ENCODE data around the gene SLC12A8.

The SLC12A8 gene

DNA sequence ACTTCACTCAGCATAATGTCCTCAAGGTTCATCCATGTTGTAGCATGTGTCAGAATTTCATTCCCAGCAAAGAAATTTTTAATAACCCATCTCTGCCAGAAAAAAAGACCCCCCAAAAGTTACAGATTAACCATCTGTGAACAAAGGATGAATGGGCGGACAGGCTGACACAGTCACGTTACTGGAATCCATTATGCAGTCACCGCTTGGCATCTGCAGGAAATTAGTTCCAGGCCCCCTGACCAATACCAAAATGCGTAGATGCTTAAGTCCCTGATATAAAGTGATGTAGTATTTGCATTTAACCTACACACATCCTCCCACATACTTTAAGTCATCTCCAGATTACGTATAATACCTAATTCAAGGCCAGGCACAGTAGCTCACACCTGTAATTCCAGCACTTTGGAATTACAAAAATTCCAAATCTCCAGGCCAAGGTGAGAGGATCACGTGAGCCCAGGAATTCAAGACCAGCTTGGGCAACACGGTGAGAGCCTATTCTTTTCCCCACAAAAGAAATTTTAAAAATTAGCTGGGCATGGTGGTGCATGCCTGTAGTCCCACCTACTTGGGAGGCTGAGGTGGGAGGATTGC, 1.5 kb upstream of the SLC12A8 start:
- Histone ChIP-seq H3K79me2 (no peaks in the 10 kb centered on the region), H3K27me3 (ENCODE audit: control insufficient read depth, insufficient read depth, low read length) (no peaks in the 10 kb centered on the region), H2AFZ (no peak overlapping the region), H3K4me2 (ENCODE audit: low read length) (no peak overlapping the region), H3K36me3 (ENCODE audit: control insufficient read depth, insufficient read depth, low read length) (no peaks in the 10 kb centered on the region), H3K4me1 (peaks cover 7% of the 10 kb centered on the region), H3K4me3 (ENCODE audit: low read depth, low read length) (no peak overlapping the region), H3K9ac (no peak overlapping the region), H3K27ac (no peak overlapping the region), H3K9me3 (ENCODE audit: control insufficient read depth, low read length) (no peaks in the 10 kb centered on the region)
- TF ChIP-seq CTCF (IDR thresholded peaks at IDR 0.05), result no peak

DNA sequence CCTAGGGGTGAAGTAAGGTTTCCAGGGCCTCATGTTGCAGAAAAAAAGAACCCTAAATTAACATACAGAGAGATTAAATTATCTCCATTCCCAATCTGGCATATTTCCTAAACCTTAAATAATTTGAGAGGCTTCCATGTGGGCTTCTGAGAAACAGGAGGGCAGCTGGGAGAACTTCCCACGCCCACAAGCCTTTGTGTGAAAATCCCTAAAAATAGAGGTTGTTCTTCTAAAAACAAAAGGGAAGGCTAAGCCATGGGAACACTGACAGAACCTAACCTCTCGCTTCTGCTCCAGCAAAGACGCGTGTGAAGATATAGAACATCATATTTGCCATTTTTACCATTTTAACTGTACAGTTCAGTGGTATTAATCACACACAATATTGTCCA, 812 bp upstream of the SLC12A8 start:
- H3K36me3 ChIP-seq (ENCODE audit: control insufficient read depth, insufficient read depth, low read length), result no peaks in the 10 kb centered on the region
- H3K9me3 ChIP-seq (ENCODE audit: control insufficient read depth, low read length), result no peaks in the 10 kb centered on the region
- no peaks in the 10 kb centered on the region for H3K79me2 ChIP-seq
- H3K27ac ChIP-seq, result no peak overlapping the region
- H3K27me3 ChIP-seq (ENCODE audit: control insufficient read depth, insufficient read depth, low read length), result no peaks in the 10 kb centered on the region
- H3K4me1 ChIP-seq, result peaks cover 7% of the 10 kb centered on the region
- H2AFZ ChIP-seq, result peak overlapping the region; percentile 98
- H3K9ac ChIP-seq, result no peak overlapping the region
- no peak overlapping the region for H3K4me2 ChIP-seq (ENCODE audit: low read length)
- H3K4me3 ChIP-seq (ENCODE audit: low read depth, low read length), result no peak overlapping the region
- TF ChIP-seq CTCF (IDR thresholded peaks at IDR 0.05), result no peak

GRCh38 chr3:125212091-125212508, 448 bp downstream of the SLC12A8 start:
- H3K27me3 ChIP-seq (ENCODE audit: control insufficient read depth, insufficient read depth, low read length), result no peaks in the 10 kb centered on the region
- H3K79me2 ChIP-seq, result no peaks in the 10 kb centered on the region
- peak overlapping the region; percentile 98 for H2AFZ ChIP-seq
- H3K9ac ChIP-seq, result peak overlapping the region; percentile 21
- no peak for TF ChIP-seq CTCF (IDR thresholded peaks at IDR 0.05)
- no peaks in the 10 kb centered on the region for H3K9me3 ChIP-seq (ENCODE audit: control insufficient read depth, low read length)
- H3K36me3 ChIP-seq (ENCODE audit: control insufficient read depth, insufficient read depth, low read length), result no peaks in the 10 kb centered on the region
- H3K4me2 ChIP-seq (ENCODE audit: low read length), result peak overlapping the region; percentile 85
- H3K4me3 ChIP-seq (ENCODE audit: low read depth, low read length), result peak overlapping the region; percentile 67
- peaks cover 15% of the 10 kb centered on the region for H3K4me1 ChIP-seq
- H3K27ac ChIP-seq, result no peak overlapping the region

GRCh38 chr3:125211523-125212090, 941 bp downstream of the SLC12A8 start:
- Histone ChIP-seq H3K27ac (no peak overlapping the region), H3K4me2 (ENCODE audit: low read length) (peak overlapping the region; percentile 85), H3K4me3 (ENCODE audit: low read depth, low read length) (peak overlapping the region; percentile 67), H2AFZ (peak overlapping the region; percentile 98), H3K9me3 (ENCODE audit: control insufficient read depth, low read length) (no peaks in the 10 kb centered on the region), H3K4me1 (peaks cover 16% of the 10 kb centered on the region), H3K27me3 (ENCODE audit: control insufficient read depth, insufficient read depth, low read length) (no peaks in the 10 kb centered on the region), H3K36me3 (ENCODE audit: control insufficient read depth, insufficient read depth, low read length) (no peaks in the 10 kb centered on the region), H3K9ac (peak overlapping the region; percentile 21), H3K79me2 (no peaks in the 10 kb centered on the region)
- TF ChIP-seq CTCF (IDR thresholded peaks at IDR 0.05), result no peak

Measured in parathyroid adenoma (tissue), 2 donors.